HepG2 (cell line): ENCODE results near the gene PLXDC2. TPM values are rescaled to one million over a fixed set of nuclear protein-coding genes. Genes with fewer than 3 reads are reported as not detected.

Experiments used
- ASH2L ChIP-seq: fragments of 300-600, 200-600 bp; sonication (generic); IDR thresholded peaks from 2 replicates; pipeline ENCODE4 v1.7.0; 2017; ENCODE audit warnings: low read depth, mild to moderate bottlenecking, moderate library complexity, mixed read lengths, low read length; ENCODE audit not compliant: insufficient read length
- ETV6 ChIP-seq: sonication (generic); formaldehyde crosslinking; conservative IDR thresholded peaks from 2 replicates; pipeline ENCODE4 v1.4.0; 2020; ENCODE audit warnings: missing genetic modification reagents
- FOXA1 ChIP-seq, 2 experiments: fragments of 450-650 bp in 1 of 2; sonication (generic) in 1 of 2; formaldehyde crosslinking in 1 of 2; IDR thresholded peaks; 2 replicates each; pipeline versions ENCODE4 v1.4.0 to v1.6.1; 2016 to 2020; ENCODE audit warnings: missing genetic modification reagents in 1 of 2
- IRF2 ChIP-seq: IDR thresholded peaks from 2 replicates; pipeline ENCODE4 v1.6.1; 2018; ENCODE audit warnings: missing genetic modification reagents, missing compliant biosample characterization
- ISL2 ChIP-seq: sonication (generic); formaldehyde crosslinking; IDR thresholded peaks from 2 replicates; pipeline ENCODE4 v1.5.0; 2020; ENCODE audit warnings: missing genetic modification reagents
- KLF11 ChIP-seq: IDR thresholded peaks from 2 replicates; pipeline ENCODE4 v1.6.1; 2016; ENCODE audit warnings: missing compliant biosample characterization
- MED1 ChIP-seq: sonication (generic); formaldehyde crosslinking; IDR thresholded peaks from 2 replicates; pipeline ENCODE4 v1.4.0; 2020; ENCODE audit warnings: missing genetic modification reagents
- NR2F6 ChIP-seq, 2 experiments: IDR thresholded peaks; 2 replicates each; pipeline ENCODE4 v1.6.1; 2016; ENCODE audit warnings: antibody characterized with exemption in 1 of 2, mild to moderate bottlenecking in 1 of 2
- PCBP1 ChIP-seq: fragments of 200-400 bp; formaldehyde crosslinking; IDR thresholded peaks from 2 replicates; pipeline ENCODE4 v1.6.1; 2017; ENCODE audit warnings: mild to moderate bottlenecking, low read depth, low read length, borderline replicate concordance
- PTBP1 ChIP-seq: fragments of 200-400 bp; formaldehyde crosslinking; IDR thresholded peaks from 2 replicates; pipeline ENCODE4 v1.6.1; 2018; ENCODE audit warnings: low read length, low read depth; ENCODE audit not compliant: poor library complexity, severe bottlenecking
- SNAI1 ChIP-seq: sonication (generic); formaldehyde crosslinking; IDR thresholded peaks from 2 replicates; pipeline ENCODE4 v1.5.0; 2020; ENCODE audit warnings: mild to moderate bottlenecking, missing genetic modification reagents, borderline replicate concordance
- SOX13 ChIP-seq, 3 experiments: fragments of 450-650 bp in 1 of 3; sonication (generic) in 1 of 3; formaldehyde crosslinking in 1 of 3; IDR thresholded peaks in 2 of 3; conservative IDR thresholded peaks in 1 of 3; 2 replicates each; pipeline versions ENCODE4 v1.5.0 to v1.6.1; 2016 to 2020; ENCODE audit warnings: antibody characterized with exemption in 1 of 3, mild to moderate bottlenecking in 1 of 3, missing compliant biosample characterization in 1 of 3, missing genetic modification reagents in 1 of 3, moderate library complexity in 1 of 3
- ZEB1 ChIP-seq: IDR thresholded peaks from 2 replicates; pipeline ENCODE4 v1.6.1; 2012; ENCODE audit warnings: mild to moderate bottlenecking, low read depth, inconsistent platforms; ENCODE audit not compliant: insufficient replicate concordance
- ZFP41 ChIP-seq: sonication (generic); formaldehyde crosslinking; IDR thresholded peaks from 2 replicates; pipeline ENCODE4 v1.4.0; 2020; ENCODE audit warnings: mild to moderate bottlenecking, missing genetic modification reagents, borderline replicate concordance
- ZFYVE20 ChIP-seq: sonication (generic); formaldehyde crosslinking; IDR thresholded peaks from 2 replicates; pipeline ENCODE4 v1.8.0; 2023; ENCODE audit warnings: low read depth, mild to moderate bottlenecking, moderate library complexity, missing genetic modification reagents, borderline replicate concordance
- ZNF75D ChIP-seq: sonication (generic); formaldehyde crosslinking; IDR thresholded peaks from 2 replicates; pipeline ENCODE4 v1.8.1; 2023; ENCODE audit warnings: missing genetic modification reagents, mild to moderate bottlenecking, borderline replicate concordance
- ZNF841 ChIP-seq: sonication (generic); formaldehyde crosslinking; IDR thresholded peaks from 2 replicates; pipeline ENCODE4 v1.8.1; 2023; ENCODE audit warnings: missing genetic modification reagents, borderline replicate concordance
- ZSCAN21 ChIP-seq: sonication (generic); formaldehyde crosslinking; IDR thresholded peaks from 2 replicates; pipeline ENCODE4 v1.8.0; 2022; ENCODE audit warnings: mild to moderate bottlenecking, missing genetic modification reagents, moderate library complexity, borderline replicate concordance
- ZSCAN25 ChIP-seq: sonication (generic); formaldehyde crosslinking; IDR thresholded peaks from 2 replicates; pipeline ENCODE4 v1.8.0; 2022; ENCODE audit warnings: mild to moderate bottlenecking, missing genetic modification reagents
- polyA plus RNA-seq, 8 experiments: library from polyadenylated mRNA; depleted of rRNA in 3 of 8; stranded (reverse) in 7 of 8; unstranded in 1 of 8; fragments of >200 nt; fragmentation: Illumina TruSeq in 4 of 8; extraction: Trizol in 4 of 8; gene quantifications; 2 replicates each; pipeline versions ENCODE4 v1.2.1 to v1.2.3, GENCODE V29; 2011 to 2016; ENCODE audit warnings: low read depth in 4 of 8, missing spikeins in 1 of 8, mixed read lengths in 1 of 8; ENCODE audit not compliant: insufficient read depth in 1 of 8
- total RNA-seq, 5 experiments: library from RNA; depleted of rRNA; stranded (reverse); fragments of >200 nt; fragmentation: Illumina TruSeq; extraction: Trizol; gene quantifications; 2 replicates each; pipeline ENCODE4 v1.2.3, GENCODE V29; 2016; ENCODE audit warnings: low read depth in 1 of 5
- TF ChIP-seq, protein P1 (sequence below): sonication (generic); formaldehyde crosslinking; conservative IDR thresholded peaks from 2 replicates; pipeline ENCODE4 v1.8.0; 2022; ENCODE audit warnings: low read depth, missing genetic modification reagents
- TF ChIP-seq, protein P2 (sequence below): sonication (generic); formaldehyde crosslinking; IDR thresholded peaks from 2 replicates; pipeline ENCODE4 v1.5.1; 2020; ENCODE audit warnings: mild to moderate bottlenecking, moderate library complexity, missing genetic modification reagents
- TF ChIP-seq, protein P3 (sequence below): sonication (generic); formaldehyde crosslinking; conservative IDR thresholded peaks from 2 replicates; pipeline ENCODE4 v1.4.0; 2020; ENCODE audit warnings: mild to moderate bottlenecking, missing genetic modification reagents, moderate library complexity

Gene PLXDC2
- total and polyA plus RNA-seq, 2 of the 13 experiments (the other 11 are each of a cell fraction or from before 2014, with no cell fraction given) = 2.1 to 2.4 TPM

DNA sequence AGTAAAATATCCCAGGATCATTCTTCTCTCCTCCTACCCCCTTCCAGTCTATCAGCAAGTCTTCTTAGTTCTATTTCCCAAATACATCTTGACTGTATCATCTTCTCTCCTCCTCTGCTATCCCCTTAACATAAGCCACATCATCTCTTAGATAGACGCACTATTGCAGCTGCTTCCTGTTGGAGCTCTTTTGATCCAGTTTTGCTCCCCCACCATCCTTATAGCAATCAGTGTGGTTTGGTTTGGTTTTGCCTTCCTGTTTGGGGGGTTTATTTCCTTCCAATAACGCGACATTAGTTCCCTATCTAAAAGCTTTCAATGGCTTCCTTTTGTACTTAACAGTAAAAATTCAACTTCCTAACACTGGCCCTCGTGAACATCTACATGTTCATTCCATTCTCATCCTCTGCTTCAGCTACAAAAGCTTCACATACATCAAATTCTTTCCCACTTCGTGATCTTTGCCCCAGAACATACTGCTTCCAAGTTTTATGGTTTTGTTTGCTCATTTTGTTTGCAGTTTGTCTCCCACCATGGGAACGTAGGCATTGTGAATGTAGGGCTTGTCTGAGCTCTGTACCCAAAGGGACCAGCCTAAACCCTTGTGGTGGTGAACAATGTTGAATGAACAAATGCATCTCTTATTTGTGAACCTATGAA lies 33.7 kb upstream of the PLXDC2 start (continued):
- TF ChIP-seq, protein P1, sequence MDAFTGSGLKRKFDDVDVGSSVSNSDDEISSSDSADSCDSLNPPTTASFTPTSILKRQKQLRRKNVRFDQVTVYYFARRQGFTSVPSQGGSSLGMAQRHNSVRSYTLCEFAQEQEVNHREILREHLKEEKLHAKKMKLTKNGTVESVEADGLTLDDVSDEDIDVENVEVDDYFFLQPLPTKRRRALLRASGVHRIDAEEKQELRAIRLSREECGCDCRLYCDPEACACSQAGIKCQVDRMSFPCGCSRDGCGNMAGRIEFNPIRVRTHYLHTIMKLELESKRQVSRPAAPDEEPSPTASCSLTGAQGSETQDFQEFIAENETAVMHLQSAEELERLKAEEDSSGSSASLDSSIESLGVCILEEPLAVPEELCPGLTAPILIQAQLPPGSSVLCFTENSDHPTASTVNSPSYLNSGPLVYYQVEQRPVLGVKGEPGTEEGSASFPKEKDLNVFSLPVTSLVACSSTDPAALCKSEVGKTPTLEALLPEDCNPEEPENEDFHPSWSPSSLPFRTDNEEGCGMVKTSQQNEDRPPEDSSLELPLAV (CRISPR knock-in tag) = no peak
- TF ChIP-seq ASH2L = peak; percentile 61
- TF ChIP-seq IRF2 (CRISPR knock-in tag) = peak; percentile 55; the same call in 1 of the 2 replicates
- TF ChIP-seq PTBP1 = no peak
- TF ChIP-seq, protein P2, sequence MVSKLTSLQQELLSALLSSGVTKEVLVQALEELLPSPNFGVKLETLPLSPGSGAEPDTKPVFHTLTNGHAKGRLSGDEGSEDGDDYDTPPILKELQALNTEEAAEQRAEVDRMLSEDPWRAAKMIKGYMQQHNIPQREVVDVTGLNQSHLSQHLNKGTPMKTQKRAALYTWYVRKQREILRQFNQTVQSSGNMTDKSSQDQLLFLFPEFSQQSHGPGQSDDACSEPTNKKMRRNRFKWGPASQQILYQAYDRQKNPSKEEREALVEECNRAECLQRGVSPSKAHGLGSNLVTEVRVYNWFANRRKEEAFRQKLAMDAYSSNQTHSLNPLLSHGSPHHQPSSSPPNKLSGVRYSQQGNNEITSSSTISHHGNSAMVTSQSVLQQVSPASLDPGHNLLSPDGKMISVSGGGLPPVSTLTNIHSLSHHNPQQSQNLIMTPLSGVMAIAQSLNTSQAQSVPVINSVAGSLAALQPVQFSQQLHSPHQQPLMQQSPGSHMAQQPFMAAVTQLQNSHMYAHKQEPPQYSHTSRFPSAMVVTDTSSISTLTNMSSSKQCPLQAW (CRISPR knock-in tag) = no peak
- TF ChIP-seq SNAI1 (CRISPR knock-in tag) = no peak
- peak; percentile 59; the same call in 1 of the 2 replicates for TF ChIP-seq ISL2
- no peak for TF ChIP-seq ZNF841
- TF ChIP-seq ZEB1 = no peak
- TF ChIP-seq ZFP41 (CRISPR knock-in tag) = no peak
- no peak for TF ChIP-seq ZFYVE20 (CRISPR knock-in tag)
- no peak for TF ChIP-seq ZNF75D (CRISPR knock-in tag)
- 0 out of 2 replicates have a peak, but pooled peaks have one; percentile 23 for TF ChIP-seq ZSCAN25 (CRISPR knock-in tag)
- no peak for TF ChIP-seq SOX13 (IDR thresholded peaks at IDR 0.05)
- TF ChIP-seq SOX13 (CRISPR knock-in tag; conservative IDR thresholded peaks at IDR 0.05 in 1 of 2, IDR thresholded peaks at IDR 0.05 in 1 of 2) = peak in 1 of 2 experiments; percentile 86; a peak in 2 of 4 replicates
- TF ChIP-seq, protein P3, sequence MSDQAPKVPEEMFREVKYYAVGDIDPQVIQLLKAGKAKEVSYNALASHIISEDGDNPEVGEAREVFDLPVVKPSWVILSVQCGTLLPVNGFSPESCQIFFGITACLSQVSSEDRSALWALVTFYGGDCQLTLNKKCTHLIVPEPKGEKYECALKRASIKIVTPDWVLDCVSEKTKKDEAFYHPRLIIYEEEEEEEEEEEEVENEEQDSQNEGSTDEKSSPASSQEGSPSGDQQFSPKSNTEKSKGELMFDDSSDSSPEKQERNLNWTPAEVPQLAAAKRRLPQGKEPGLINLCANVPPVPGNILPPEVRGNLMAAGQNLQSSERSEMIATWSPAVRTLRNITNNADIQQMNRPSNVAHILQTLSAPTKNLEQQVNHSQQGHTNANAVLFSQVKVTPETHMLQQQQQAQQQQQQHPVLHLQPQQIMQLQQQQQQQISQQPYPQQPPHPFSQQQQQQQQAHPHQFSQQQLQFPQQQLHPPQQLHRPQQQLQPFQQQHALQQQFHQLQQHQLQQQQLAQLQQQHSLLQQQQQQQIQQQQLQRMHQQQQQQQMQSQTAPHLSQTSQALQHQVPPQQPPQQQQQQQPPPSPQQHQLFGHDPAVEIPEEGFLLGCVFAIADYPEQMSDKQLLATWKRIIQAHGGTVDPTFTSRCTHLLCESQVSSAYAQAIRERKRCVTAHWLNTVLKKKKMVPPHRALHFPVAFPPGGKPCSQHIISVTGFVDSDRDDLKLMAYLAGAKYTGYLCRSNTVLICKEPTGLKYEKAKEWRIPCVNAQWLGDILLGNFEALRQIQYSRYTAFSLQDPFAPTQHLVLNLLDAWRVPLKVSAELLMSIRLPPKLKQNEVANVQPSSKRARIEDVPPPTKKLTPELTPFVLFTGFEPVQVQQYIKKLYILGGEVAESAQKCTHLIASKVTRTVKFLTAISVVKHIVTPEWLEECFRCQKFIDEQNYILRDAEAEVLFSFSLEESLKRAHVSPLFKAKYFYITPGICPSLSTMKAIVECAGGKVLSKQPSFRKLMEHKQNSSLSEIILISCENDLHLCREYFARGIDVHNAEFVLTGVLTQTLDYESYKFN (CRISPR knock-in tag) = peak; percentile 82
- no peak for TF ChIP-seq PCBP1
- no peak for TF ChIP-seq FOXA1 (IDR thresholded peaks at IDR 0.05)
- 0 out of 2 replicates have a peak, but pooled peaks have one; percentile 16 for TF ChIP-seq FOXA1 (CRISPR knock-in tag; IDR thresholded peaks at IDR 0.05)
- no peak for TF ChIP-seq ETV6
- 0 out of 2 replicates have a peak, but pooled peaks have one; percentile 33 for TF ChIP-seq MED1
- no peak for TF ChIP-seq ZSCAN21 (CRISPR knock-in tag)
- no peak for TF ChIP-seq NR2F6 (IDR thresholded peaks at IDR 0.05)
- TF ChIP-seq NR2F6 (CRISPR knock-in tag; IDR thresholded peaks at IDR 0.05) = peak; percentile 29; the same call in 1 of the 2 replicates
- no peak for TF ChIP-seq KLF11
